ENCODE data around the gene GPN2. TPM values are rescaled to one million over a fixed set of nuclear protein-coding genes. Genes with fewer than 3 reads are reported as not detected.

The GPN2 gene
- total and polyA plus RNA-seq, 2 of the 4 experiments (the other 2 are of a cell fraction), result 15.4 to 22.2 TPM

DNA sequence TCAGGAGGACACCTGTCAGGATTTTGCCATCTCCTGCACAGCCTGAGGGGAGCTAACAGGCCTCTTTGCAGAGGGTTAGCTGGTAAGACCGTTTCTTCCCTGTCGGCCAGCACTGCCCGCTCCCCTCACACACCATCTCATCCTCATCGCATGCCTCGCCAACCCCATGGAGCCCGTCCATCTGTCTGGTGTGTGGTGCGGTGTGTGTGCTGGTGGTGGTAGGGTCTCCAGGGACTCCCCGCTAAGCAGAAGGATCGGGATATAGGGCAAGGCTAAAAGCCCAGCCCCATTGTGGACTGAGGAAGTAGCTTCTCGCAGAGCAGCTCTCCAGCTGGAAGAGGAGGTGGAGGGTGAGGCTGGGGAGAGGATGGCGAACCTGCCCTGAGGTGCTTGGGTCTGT, 33.9 kb downstream of the GPN2 start:
- H3K9me1 ChIP-seq (ENCODE audit: insufficient read depth, low read length), result no peaks in the 10 kb centered on the region
- peaks cover 37% of the 10 kb centered on the region for H3K36me3 ChIP-seq (ENCODE audit: control insufficient read depth, insufficient read depth, low read length)
- peak overlapping the region; percentile 44 for H2AK9ac ChIP-seq (replicated peaks; ENCODE audit: low read depth, low read length, poor library complexity)
- ChIA-PET CTCF (no interaction called here), POLR2A (ENCODE audit: unreplicated experiment) (no interaction called here)
- H3K27me3 ChIP-seq (ENCODE audit: control insufficient read depth, insufficient read depth, low read length), result no peaks in the 10 kb centered on the region
- 97% methylated on average over 4 of the region's 11 CpGs; no CpG with 5 or more reads in 1 of the 2 experiments for WGBS, 2 experiments (ENCODE audit: extremely low coverage in 2 of 2, insufficient read length in 1 of 2)
- H3K4me1 ChIP-seq (ENCODE audit: control insufficient read depth, insufficient read depth, low read length), result no peaks in the 10 kb centered on the region
- dilution Hi-C loops (cut with HindIII; ENCODE audit: low sequenced_read_pairs, unreplicated experiment), result no loop called here
- H2AK5ac ChIP-seq (ENCODE audit: low read depth, low read length), result no peak overlapping the region
- no peak overlapping the region for H3K14ac ChIP-seq (replicated peaks; ENCODE audit: low read depth, low read length)
- no peak overlapping the region for H3K18ac ChIP-seq (ENCODE audit: low read depth, low read length)
- H3K4me3 ChIP-seq (ENCODE audit: insufficient read depth, low read depth, low read length), result no peak overlapping the region
- H2BK120ac ChIP-seq (ENCODE audit: low read depth, low read length), result no peak overlapping the region
- H3K23ac ChIP-seq (ENCODE audit: low read depth, low read length), result no peak overlapping the region
- H2BK15ac ChIP-seq (ENCODE audit: low read depth, low read length), result no peak overlapping the region
- ATAC-seq (ENCODE audit: low read depth) (no peak), DNase-seq (no peak)
- no peak overlapping the region for H3K56ac ChIP-seq (ENCODE audit: extremely low read depth, insufficient read depth, low read length)
- TF ChIP-seq USF2 (IDR thresholded peaks at IDR 0.05; ENCODE audit: low read depth, low read length) (no peak), RFX5 (IDR thresholded peaks at IDR 0.05; ENCODE audit: low read depth, low read length) (no peak), MAFK (IDR thresholded peaks at IDR 0.05; ENCODE audit: low read depth, low read length) (no peak)
- H4K5ac ChIP-seq (ENCODE audit: low read depth, low read length), result no peak overlapping the region
- intact Hi-C loops (cut with micrococcal nuclease), result no loop called here
- no peak overlapping the region for H4K8ac ChIP-seq (ENCODE audit: low read depth in 2 of 2, low read length in 2 of 2)
- no peaks in the 10 kb centered on the region for H3K79me1 ChIP-seq (ENCODE audit: low read depth in 1 of 2, low read length in 2 of 2)
- H3K4me2 ChIP-seq (ENCODE audit: low read depth, low read length), result no peak overlapping the region
- H2BK5ac ChIP-seq (ENCODE audit: low read depth, low read length, poor library complexity, severe bottlenecking), result no peak overlapping the region
- H2AFZ ChIP-seq (replicated peaks; ENCODE audit: low read length, poor library complexity), result no peak overlapping the region
- H2BK20ac ChIP-seq (ENCODE audit: low read depth, low read length), result no peak overlapping the region
- no peak overlapping the region for H4K91ac ChIP-seq (ENCODE audit: insufficient read depth, low read depth, low read length)
- H3K27ac ChIP-seq (ENCODE audit: insufficient read depth, low read length), result no peak overlapping the region
- in situ Hi-C loops (cut with MboI; ENCODE audit: low sequenced_read_pairs), result no loop called here
- H4K20me1 ChIP-seq (ENCODE audit: insufficient read depth, low read length), result peaks cover 4% of the 10 kb centered on the region; the same call in 1 of the 2 replicates
- H3K4ac ChIP-seq (ENCODE audit: low read depth, low read length), result no peak overlapping the region
- no peaks in the 10 kb centered on the region for H3K9me3 ChIP-seq (ENCODE audit: control insufficient read depth, insufficient read depth, low read length)
- no TSS peak for BruUV-seq (replicated peaks)
- H3K9ac ChIP-seq (ENCODE audit: low read depth, low read length), result no peak overlapping the region

All from IMR-90 (cell line).